ENCODE results near the gene RINT1.
"Not testable (repeated sequence)": the region's sequence is repeated elsewhere in the genome, so short reads cannot be mapped to it uniquely, and the experiment has no call there.

RINT1 gene

DNA sequence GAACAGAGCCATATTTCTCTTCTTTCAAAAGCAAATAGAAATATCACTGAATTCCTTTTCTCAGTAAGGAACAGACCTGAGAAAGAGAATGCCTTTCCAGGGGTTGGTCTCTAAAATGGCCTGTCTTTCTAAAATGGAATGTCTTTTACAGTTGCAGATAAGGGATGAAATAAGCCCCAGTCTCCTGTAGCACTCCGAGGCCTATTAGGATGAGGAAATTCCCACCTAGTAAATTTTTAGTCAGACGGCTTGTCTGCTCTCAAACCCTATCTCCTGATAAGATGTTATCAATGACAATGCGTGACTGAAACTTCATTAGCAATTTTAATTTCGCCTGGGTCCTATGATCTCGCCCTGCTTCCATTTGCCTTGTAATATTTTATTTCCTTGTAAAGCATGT is 52.2 kb downstream of the RINT1 start:
- Histone ChIP-seq H3K4me1 (ENCODE audit: insufficient read depth, low read length) (peaks cover 7% of the 10 kb centered on the region; the same call in 1 of the 2 replicates), H3K9ac (ENCODE audit: low read depth, low read length) (no peak overlapping the region), H3K27ac (ENCODE audit: low read depth, low read length) (no peak overlapping the region), H3K27me3 (ENCODE audit: insufficient read depth, low read length) (no peaks in the 10 kb centered on the region), H3K4me3 (ENCODE audit: low read length) (no peak overlapping the region), H3K9me3 (ENCODE audit: insufficient read depth, low read depth, low read length) (0 out of 2 replicates have a peak, but pooled peaks cover 3% of the 10 kb centered on the region), H3K36me3 (ENCODE audit: insufficient read depth, low read length) (no peaks in the 10 kb centered on the region)
- WGBS, result 95% methylated on average over 5 of the region's 5 CpGs

DNA sequence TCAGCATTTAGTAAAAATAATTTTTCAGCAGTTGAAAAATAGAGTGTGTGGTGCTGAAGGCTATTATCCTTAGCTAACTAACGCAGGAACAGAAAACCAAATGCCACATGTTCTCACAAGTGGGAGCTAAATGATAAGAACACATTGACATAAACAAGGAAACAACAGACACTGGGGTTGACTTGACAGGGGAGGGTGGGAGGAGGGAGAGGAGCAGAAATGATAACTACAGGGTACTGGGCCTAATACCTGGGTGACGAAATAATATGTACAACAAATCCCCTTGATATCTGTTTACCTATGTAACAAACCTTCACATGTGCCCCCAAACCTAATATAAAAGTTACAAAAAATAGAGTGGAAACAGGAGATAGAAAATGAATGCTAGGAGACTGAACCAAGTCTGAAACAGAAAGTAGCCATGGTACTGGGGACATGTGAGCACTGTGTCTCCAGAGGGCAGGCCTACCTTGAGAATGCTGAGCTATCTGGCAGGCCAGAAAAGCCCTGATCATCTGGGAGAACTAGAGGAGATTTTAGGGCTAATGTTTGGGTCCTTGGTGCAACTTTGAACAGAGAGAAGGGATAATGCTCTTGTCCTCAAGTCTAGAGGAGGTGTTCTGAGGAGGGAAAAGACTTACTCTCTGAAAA is 54.0 kb downstream of the RINT1 start:
- Histone ChIP-seq H3K27me3 (ENCODE audit: insufficient read depth, low read length) (no peaks in the 10 kb centered on the region), H3K4me3 (ENCODE audit: low read length) (no peak overlapping the region), H3K9ac (ENCODE audit: low read depth, low read length) (no peak overlapping the region), H3K36me3 (ENCODE audit: insufficient read depth, low read length) (no peaks in the 10 kb centered on the region), H3K4me1 (ENCODE audit: insufficient read depth, low read length) (no peaks in the 10 kb centered on the region), H3K27ac (ENCODE audit: low read depth, low read length) (no peak overlapping the region), H3K9me3 (ENCODE audit: insufficient read depth, low read depth, low read length) (0 out of 2 replicates have a peak, but pooled peaks cover 3% of the 10 kb centered on the region)
- WGBS, result 83% methylated on average over 1 of the region's 2 CpGs

DNA sequence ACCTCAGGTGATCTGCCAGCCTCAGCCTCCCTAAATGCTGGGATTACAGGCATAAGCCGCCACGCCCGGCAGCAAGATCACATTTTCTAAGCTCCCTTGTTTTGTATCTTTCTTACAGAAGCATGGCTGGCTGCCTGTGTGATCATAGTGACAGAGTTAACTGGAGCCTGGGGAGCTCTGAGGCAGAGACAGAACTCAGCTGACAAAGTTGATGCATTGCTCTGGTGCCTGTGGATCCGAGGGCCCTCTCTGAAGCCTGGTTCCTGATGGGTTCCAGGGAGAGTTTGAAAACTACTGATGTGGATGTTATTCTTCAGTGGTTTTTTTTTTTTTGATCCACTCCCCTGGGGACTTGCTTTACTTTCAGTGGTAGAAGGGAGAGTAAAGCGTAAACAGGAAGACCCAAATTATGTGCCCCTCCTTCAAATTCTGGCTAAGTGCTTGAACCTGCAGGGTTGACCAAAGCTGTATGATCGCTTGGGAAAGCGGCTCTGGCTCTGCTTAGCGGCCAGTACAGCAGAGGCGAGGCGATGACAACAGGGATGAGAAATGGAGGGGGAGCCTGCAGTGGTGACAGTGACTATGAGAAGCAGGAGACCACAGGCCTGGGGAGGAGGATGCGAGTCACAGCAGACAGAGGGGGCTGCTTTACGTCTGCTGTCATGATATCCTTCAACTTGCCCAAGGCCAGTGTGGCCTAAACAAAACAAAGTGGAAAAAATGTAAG is 56.1 kb downstream of the RINT1 start:
- 83% methylated on average over 12 of the region's 12 CpGs for WGBS
- no peak overlapping the region for H3K9ac ChIP-seq (ENCODE audit: low read depth, low read length)

DNA sequence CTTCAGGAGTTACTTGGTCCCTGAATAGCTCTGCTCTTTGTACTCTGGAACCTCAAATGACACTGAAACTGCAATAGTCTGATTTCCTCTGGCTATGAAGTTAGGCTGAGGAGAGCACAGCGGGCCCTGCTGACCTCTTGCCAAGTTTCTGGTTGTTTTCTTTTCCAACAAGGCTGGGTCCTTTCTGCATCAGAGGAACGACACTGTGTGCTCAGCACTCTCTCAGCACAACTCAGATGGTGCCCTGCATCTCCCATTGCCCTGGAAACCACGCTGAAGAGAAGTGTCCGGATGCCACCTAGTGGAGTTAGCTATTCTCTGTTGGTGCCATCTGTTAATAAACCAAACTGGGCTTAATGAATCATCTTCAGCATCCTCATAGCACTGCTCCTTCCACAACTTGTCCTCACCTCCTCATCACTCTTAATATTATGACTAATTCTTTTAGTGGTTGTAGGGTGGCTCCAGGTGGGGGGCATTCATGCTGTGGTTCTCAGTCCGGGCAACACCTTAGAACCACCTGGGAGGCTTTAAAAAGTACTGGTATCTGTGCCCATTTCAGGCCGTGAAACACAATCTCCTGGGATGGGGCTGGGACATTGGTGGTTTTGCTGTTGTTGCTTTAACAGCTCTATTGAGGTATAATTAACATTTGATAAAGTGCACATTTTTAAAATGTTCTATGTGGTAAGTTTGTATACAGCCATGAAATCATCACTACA is 57.5 kb downstream of the RINT1 start:
- 0 out of 2 replicates have a peak, but pooled peaks cover 2% of the 10 kb centered on the region for H3K4me1 ChIP-seq (ENCODE audit: insufficient read depth, low read length)
- no peaks in the 10 kb centered on the region for H3K9me3 ChIP-seq (ENCODE audit: insufficient read depth, low read depth, low read length)
- no peaks in the 10 kb centered on the region for H3K27me3 ChIP-seq (ENCODE audit: insufficient read depth, low read length)
- no peak overlapping the region for H3K9ac ChIP-seq (ENCODE audit: low read depth, low read length)
- no peaks in the 10 kb centered on the region for H3K36me3 ChIP-seq (ENCODE audit: insufficient read depth, low read length)
- H3K4me3 ChIP-seq (ENCODE audit: low read length), result no peak overlapping the region
- WGBS, result 48% methylated on average over 6 of the region's 6 CpGs
- H3K27ac ChIP-seq (ENCODE audit: low read depth, low read length), result no peak overlapping the region

More for the DNA sequence above, 56.1 kb downstream of the RINT1 start:
- H3K36me3 ChIP-seq (ENCODE audit: insufficient read depth, low read length), result no peaks in the 10 kb centered on the region
- 0 out of 2 replicates have a peak, but pooled peaks cover 3% of the 10 kb centered on the region for H3K9me3 ChIP-seq (ENCODE audit: insufficient read depth, low read depth, low read length)
- no peaks in the 10 kb centered on the region for H3K27me3 ChIP-seq (ENCODE audit: insufficient read depth, low read length)
- H3K4me3 ChIP-seq (ENCODE audit: low read length), result no peak overlapping the region
- no peak overlapping the region for H3K27ac ChIP-seq (ENCODE audit: low read depth, low read length)
- no peaks in the 10 kb centered on the region for H3K4me1 ChIP-seq (ENCODE audit: insufficient read depth, low read length)

DNA sequence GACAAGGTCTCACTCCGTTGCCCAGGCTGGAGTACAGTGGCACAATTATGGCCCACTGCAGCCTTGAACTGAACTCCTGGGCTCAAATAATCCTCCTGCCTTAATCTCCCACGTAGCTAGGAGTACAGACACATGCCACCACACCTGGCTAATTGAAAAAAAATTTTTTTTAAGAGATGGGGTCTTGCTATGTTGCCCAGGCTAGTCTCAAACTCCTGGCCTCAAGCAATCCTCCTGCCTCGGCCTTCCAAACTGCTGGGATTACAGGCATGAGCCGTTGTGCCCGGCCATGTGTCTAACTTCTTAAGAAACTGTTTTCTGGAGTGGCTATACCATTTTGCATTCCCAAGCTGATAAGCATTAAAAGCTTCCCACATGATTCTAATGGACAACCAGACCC is 58.8 kb downstream of the RINT1 start:
- Histone ChIP-seq H3K9ac (ENCODE audit: low read depth, low read length) (no peak overlapping the region), H3K4me1 (ENCODE audit: insufficient read depth, low read length) (0 out of 2 replicates have a peak, but pooled peaks cover 2% of the 10 kb centered on the region), H3K9me3 (ENCODE audit: insufficient read depth, low read depth, low read length) (no peaks in the 10 kb centered on the region), H3K4me3 (ENCODE audit: low read length) (no peak overlapping the region), H3K36me3 (ENCODE audit: insufficient read depth, low read length) (no peaks in the 10 kb centered on the region), H3K27ac (ENCODE audit: low read depth, low read length) (no peak overlapping the region), H3K27me3 (ENCODE audit: insufficient read depth, low read length) (no peaks in the 10 kb centered on the region)
- 91% methylated on average over 5 of the region's 5 CpGs for WGBS

DNA sequence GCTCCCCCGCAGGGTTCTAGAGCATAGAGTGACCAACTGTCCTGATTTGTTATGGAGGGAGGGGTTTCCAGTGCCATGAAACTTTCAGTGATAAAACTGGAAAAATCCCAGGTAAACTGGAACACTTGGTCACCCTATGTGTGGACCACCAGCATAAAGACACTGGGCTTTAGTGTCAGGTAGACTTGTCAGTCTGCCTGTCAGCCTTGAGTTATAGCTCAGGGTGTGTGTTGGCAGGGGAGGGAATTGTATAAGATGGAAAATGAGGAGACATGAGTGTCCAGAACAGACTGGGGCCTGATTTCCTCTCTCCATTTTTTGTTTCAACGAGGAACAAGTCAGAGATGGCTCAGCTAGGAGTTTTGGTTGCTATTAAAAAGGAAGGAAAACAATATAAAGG is 59.5 kb downstream of the RINT1 start:
- no peak overlapping the region for H3K4me3 ChIP-seq (ENCODE audit: low read length)
- H3K36me3 ChIP-seq (ENCODE audit: insufficient read depth, low read length), result no peaks in the 10 kb centered on the region
- 86% methylated on average over 2 of the region's 2 CpGs for WGBS
- no peak overlapping the region for H3K27ac ChIP-seq (ENCODE audit: low read depth, low read length)
- H3K9me3 ChIP-seq (ENCODE audit: insufficient read depth, low read depth, low read length), result no peaks in the 10 kb centered on the region
- no peaks in the 10 kb centered on the region for H3K27me3 ChIP-seq (ENCODE audit: insufficient read depth, low read length)
- H3K9ac ChIP-seq (ENCODE audit: low read depth, low read length), result no peak overlapping the region
- H3K4me1 ChIP-seq (ENCODE audit: insufficient read depth, low read length), result peaks cover 5% of the 10 kb centered on the region; the same call in 1 of the 2 replicates

DNA sequence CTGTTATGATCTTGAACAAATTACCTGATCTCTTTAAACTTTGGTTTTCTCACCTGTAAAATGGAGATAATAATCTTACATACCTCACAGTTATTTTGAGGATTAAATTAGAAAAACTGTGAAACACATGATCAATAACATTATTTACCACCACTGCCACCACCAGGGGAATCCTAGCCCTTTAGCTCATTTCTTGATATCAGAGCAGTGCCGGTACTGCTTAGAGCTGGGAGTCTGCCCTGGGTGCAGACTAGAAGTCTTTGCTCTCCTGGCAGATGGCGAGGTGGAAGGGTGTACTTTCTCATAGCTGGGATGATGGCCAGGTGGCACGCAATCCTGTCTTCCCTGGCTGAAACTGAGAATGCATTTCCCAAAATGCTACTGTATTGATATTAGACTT is 62.0 kb downstream of the RINT1 start:
- H3K4me3 ChIP-seq (ENCODE audit: low read length), result no peak overlapping the region
- no peaks in the 10 kb centered on the region for H3K36me3 ChIP-seq (ENCODE audit: insufficient read depth, low read length)

GRCh38 chr7:105596866-105597265 is 64.9 kb downstream of the RINT1 start:
- Histone ChIP-seq H3K27ac (ENCODE audit: low read depth, low read length) (no peak overlapping the region), H3K36me3 (ENCODE audit: insufficient read depth, low read length) (no peaks in the 10 kb centered on the region), H3K4me1 (ENCODE audit: insufficient read depth, low read length) (peaks cover 23% of the 10 kb centered on the region), H3K9ac (ENCODE audit: low read depth, low read length) (no peak overlapping the region), H3K27me3 (ENCODE audit: insufficient read depth, low read length) (no peaks in the 10 kb centered on the region), H3K9me3 (ENCODE audit: insufficient read depth, low read depth, low read length) (no peaks in the 10 kb centered on the region), H3K4me3 (ENCODE audit: low read length) (no peak overlapping the region)
- WGBS, result 55% methylated on average over 4 of the region's 4 CpGs

More for the DNA sequence above, 62.0 kb downstream of the RINT1 start:
- Histone ChIP-seq H3K4me1 (ENCODE audit: insufficient read depth, low read length) (peaks cover 11% of the 10 kb centered on the region), H3K9me3 (ENCODE audit: insufficient read depth, low read depth, low read length) (no peaks in the 10 kb centered on the region), H3K27me3 (ENCODE audit: insufficient read depth, low read length) (no peaks in the 10 kb centered on the region), H3K27ac (ENCODE audit: low read depth, low read length) (no peak overlapping the region), H3K9ac (ENCODE audit: low read depth, low read length) (no peak overlapping the region)
- WGBS, result 90% methylated on average over 3 of the region's 3 CpGs

DNA sequence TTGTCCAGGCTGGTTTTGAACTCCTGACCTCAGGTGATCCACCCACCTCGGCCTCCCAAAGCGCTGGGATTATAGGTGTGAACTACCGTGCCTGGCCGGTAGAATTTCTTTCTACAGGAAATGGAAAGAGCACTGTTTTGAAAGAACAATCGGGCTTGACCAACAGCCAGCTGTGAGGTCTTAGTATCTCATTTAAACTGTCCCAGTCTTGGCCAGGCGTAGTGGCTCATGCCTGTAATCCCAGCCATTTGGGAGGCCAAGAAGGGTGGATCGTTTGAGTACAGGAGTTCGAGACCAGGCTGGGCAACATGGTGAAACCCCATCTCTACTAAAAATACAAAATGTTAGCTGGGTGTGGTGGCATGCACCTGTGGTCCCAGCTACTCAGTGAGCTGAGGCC is 67.1 kb downstream of the RINT1 start:
- H3K27ac ChIP-seq (ENCODE audit: low read depth, low read length); H3K36me3 ChIP-seq (ENCODE audit: insufficient read depth, low read length); H3K27me3 ChIP-seq (ENCODE audit: insufficient read depth, low read length); H3K9ac ChIP-seq (ENCODE audit: low read depth, low read length); H3K9me3 ChIP-seq (ENCODE audit: insufficient read depth, low read depth, low read length); H3K4me3 ChIP-seq (ENCODE audit: low read length): not testable (repeated sequence)
- 97% methylated on average over 8 of the region's 8 CpGs for WGBS
- peaks cover 23% of the 10 kb centered on the region for H3K4me1 ChIP-seq (ENCODE audit: insufficient read depth, low read length)

- no peaks in the 10 kb centered on the region for H3K9me3 ChIP-seq (ENCODE audit: insufficient read depth, low read depth, low read length)
- no peak overlapping the region for H3K4me3 ChIP-seq (ENCODE audit: low read length)
- no peak overlapping the region for H3K27ac ChIP-seq (ENCODE audit: low read depth, low read length)
- H3K27me3 ChIP-seq (ENCODE audit: insufficient read depth, low read length), result no peaks in the 10 kb centered on the region
- 92% methylated on average over 3 of the region's 3 CpGs for WGBS
- no peak overlapping the region for H3K9ac ChIP-seq (ENCODE audit: low read depth, low read length)
- peaks cover 21% of the 10 kb centered on the region for H3K4me1 ChIP-seq (ENCODE audit: insufficient read depth, low read length)
- H3K36me3 ChIP-seq (ENCODE audit: insufficient read depth, low read length), result no peaks in the 10 kb centered on the region
Observed at GRCh38 chr7:105599551-105599950, 67.5 kb downstream of the RINT1 start.

Measured in HUES64 (cell line).